Neural progenitor cell (in vitro differentiated cells): ENCODE results near the gene NR4A1. TPM values are rescaled to one million over a fixed set of nuclear protein-coding genes. Genes with fewer than 3 reads are reported as not detected.
A peak's percentile ranks its signal among the peaks of the same experiment; 100 is the strongest.

Experiments used
- DNase-seq: peaks from one replicate; pipeline ENCODE4 v3.0.0-alpha.2; 2016; ENCODE audit warnings: low spot score
- H2AFZ ChIP-seq: fragments of 200-600 bp; sonication (generic); replicated peaks from 2 replicates; pipeline ENCODE4 v1.6.1; 2016; ENCODE audit warnings: antibody characterized with exemption
- H3F3A ChIP-seq: fragments of 200-600 bp; sonication (generic); 2 replicates; pipeline ENCODE4 v1.6.1; 2016; ENCODE audit warnings: antibody characterized with exemption, low read depth
- H3K27ac ChIP-seq: fragments of 200-600 bp; sonication (generic); 2 replicates; pipeline ENCODE4 v1.5.1; 2016; ENCODE audit warnings: mild to moderate bottlenecking
- H3K27me3 ChIP-seq: fragments of 200-600 bp; sonication (generic); 2 replicates; pipeline ENCODE4 v1.6.1; 2016; ENCODE audit warnings: mild to moderate bottlenecking, moderate library complexity
- H3K36me3 ChIP-seq: fragments of 200-600 bp; sonication (generic); 2 replicates; pipeline ENCODE4 v1.5.1; 2016
- H3K4me1 ChIP-seq: fragments of 200-600 bp; sonication (generic); 2 replicates; pipeline ENCODE4 v1.6.1; 2016; ENCODE audit warnings: mixed run types
- H3K4me2 ChIP-seq: fragments of 200-600 bp; sonication (generic); 2 replicates; pipeline ENCODE4 v1.6.1; 2016
- H3K4me3 ChIP-seq: fragments of 200-600 bp; sonication (generic); 2 replicates; pipeline ENCODE4 v1.5.1; 2016
- H3K79me2 ChIP-seq: fragments of 200-600 bp; sonication (generic); 2 replicates; pipeline ENCODE4 v1.6.1; 2016; ENCODE audit warnings: low read depth
- H3K9ac ChIP-seq: fragments of 200-600 bp; sonication (generic); 2 replicates; pipeline ENCODE4 v1.6.1; 2016
- H3K9me3 ChIP-seq: fragments of 200-600 bp; sonication (generic); 2 replicates; pipeline ENCODE4 v1.5.1; 2016; ENCODE audit warnings: low read depth
- H4K20me1 ChIP-seq: fragments of 200-600 bp; sonication (generic); 2 replicates; pipeline ENCODE4 v1.6.1; 2016; ENCODE audit warnings: low read depth
- H3K27ac Mint-ChIP-seq: 3 replicates; pipeline ENCODE4 v1.8.0; 2021; ENCODE audit warnings: mixed read lengths
- H3K27me3 Mint-ChIP-seq: 2 replicates; pipeline ENCODE4 v1.8.0; 2022; ENCODE audit warnings: low read depth, mild to moderate bottlenecking, inconsistent platforms, moderate library complexity, mixed read lengths; ENCODE audit not compliant: insufficient read depth
- H3K36me3 Mint-ChIP-seq: 3 replicates; pipeline ENCODE4 v1.8.0; 2021; ENCODE audit warnings: mixed read lengths
- H3K4me1 Mint-ChIP-seq: 3 replicates; pipeline ENCODE4 v1.8.0; 2021; ENCODE audit warnings: mixed read lengths
- H3K4me3 Mint-ChIP-seq: 3 replicates; pipeline ENCODE4 v1.8.0; 2021; ENCODE audit warnings: mild to moderate bottlenecking, moderate library complexity, mixed read lengths
- H3K9me3 Mint-ChIP-seq: 3 replicates; pipeline ENCODE4 v1.8.0; 2020; ENCODE audit warnings: mixed read lengths
- EZH2 ChIP-seq: fragments of 200-600 bp; sonication (generic); IDR thresholded peaks from 2 replicates; pipeline ENCODE4 v1.6.1; 2017; ENCODE audit warnings: antibody characterized with exemption, mild to moderate bottlenecking, moderate library complexity
- EZH2phosphoT487 ChIP-seq: fragments of 200-600 bp; sonication (generic); IDR thresholded peaks from 2 replicates; pipeline ENCODE4 v1.6.1; 2017; ENCODE audit warnings: antibody characterized with exemption
- total RNA-seq: library from RNA; depleted of rRNA; stranded (reverse); fragments of >200 nt; gene quantifications from 2 replicates; pipeline ENCODE4 v1.2.3, GENCODE V29; 2015; ENCODE audit warnings: low replicate concordance
- TF ChIP-seq, protein P1 (sequence below): fragments of 200-600 bp; sonication (generic); IDR thresholded peaks from 2 replicates; pipeline ENCODE4 v1.5.1; 2017; ENCODE audit warnings: antibody characterized with exemption, mild to moderate bottlenecking

Gene NR4A1
- total RNA-seq, 1 donor from 2014 or later, result 8.2 TPM

DNA sequence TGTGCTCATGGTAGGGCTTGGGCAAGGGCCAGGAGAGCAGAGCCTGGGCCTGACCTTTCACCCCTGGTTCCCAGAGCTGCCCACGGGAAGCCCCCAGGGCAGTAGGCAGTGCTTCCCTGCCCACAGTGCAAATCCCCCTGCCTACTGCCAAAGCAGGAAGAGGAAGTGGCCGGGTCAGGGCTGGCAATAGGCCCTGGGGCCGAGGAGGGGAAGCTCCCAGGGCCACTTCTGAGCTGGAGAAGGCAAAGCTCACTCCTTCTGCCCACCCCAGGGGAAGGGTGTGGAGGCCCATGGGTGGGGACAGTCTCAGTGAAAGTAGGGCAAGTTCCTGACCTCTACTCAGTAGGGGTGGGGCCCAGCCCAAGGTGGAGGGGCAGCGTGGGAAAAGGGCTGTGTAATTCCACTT, 5.4 kb upstream of the NR4A1 start:
- no peak overlapping the region for H3K27ac ChIP-seq
- peaks cover 11% of the 10 kb centered on the region for H4K20me1 ChIP-seq
- no peak overlapping the region for H2AFZ ChIP-seq
- TF ChIP-seq, protein P1, sequence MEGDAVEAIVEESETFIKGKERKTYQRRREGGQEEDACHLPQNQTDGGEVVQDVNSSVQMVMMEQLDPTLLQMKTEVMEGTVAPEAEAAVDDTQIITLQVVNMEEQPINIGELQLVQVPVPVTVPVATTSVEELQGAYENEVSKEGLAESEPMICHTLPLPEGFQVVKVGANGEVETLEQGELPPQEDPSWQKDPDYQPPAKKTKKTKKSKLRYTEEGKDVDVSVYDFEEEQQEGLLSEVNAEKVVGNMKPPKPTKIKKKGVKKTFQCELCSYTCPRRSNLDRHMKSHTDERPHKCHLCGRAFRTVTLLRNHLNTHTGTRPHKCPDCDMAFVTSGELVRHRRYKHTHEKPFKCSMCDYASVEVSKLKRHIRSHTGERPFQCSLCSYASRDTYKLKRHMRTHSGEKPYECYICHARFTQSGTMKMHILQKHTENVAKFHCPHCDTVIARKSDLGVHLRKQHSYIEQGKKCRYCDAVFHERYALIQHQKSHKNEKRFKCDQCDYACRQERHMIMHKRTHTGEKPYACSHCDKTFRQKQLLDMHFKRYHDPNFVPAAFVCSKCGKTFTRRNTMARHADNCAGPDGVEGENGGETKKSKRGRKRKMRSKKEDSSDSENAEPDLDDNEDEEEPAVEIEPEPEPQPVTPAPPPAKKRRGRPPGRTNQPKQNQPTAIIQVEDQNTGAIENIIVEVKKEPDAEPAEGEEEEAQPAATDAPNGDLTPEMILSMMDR, result no peak
- no peak for TF ChIP-seq EZH2
- no peak for TF ChIP-seq EZH2phosphoT487
- H3K36me3 ChIP-seq, result no peaks in the 10 kb centered on the region
- Mint-ChIP-seq H3K27ac (no peak overlapping the region), H3K36me3 (peaks cover 12% of the 10 kb centered on the region), H3K4me3 (no peak overlapping the region), H3K9me3 (no peaks in the 10 kb centered on the region), H3K27me3 (peaks cover 15% of the 10 kb centered on the region), H3K4me1 (peaks cover 14% of the 10 kb centered on the region)
- H3K79me2 ChIP-seq, result no peaks in the 10 kb centered on the region
- no peak overlapping the region for H3K4me3 ChIP-seq
- H3F3A ChIP-seq, result peaks cover 8% of the 10 kb centered on the region
- no peak overlapping the region for H3K4me2 ChIP-seq
- no peak for DNase-seq
- peaks cover 5% of the 10 kb centered on the region for H3K4me1 ChIP-seq
- H3K9me3 ChIP-seq, result no peaks in the 10 kb centered on the region
- peaks cover 29% of the 10 kb centered on the region for H3K27me3 ChIP-seq
- H3K9ac ChIP-seq, result no peak overlapping the region

DNA sequence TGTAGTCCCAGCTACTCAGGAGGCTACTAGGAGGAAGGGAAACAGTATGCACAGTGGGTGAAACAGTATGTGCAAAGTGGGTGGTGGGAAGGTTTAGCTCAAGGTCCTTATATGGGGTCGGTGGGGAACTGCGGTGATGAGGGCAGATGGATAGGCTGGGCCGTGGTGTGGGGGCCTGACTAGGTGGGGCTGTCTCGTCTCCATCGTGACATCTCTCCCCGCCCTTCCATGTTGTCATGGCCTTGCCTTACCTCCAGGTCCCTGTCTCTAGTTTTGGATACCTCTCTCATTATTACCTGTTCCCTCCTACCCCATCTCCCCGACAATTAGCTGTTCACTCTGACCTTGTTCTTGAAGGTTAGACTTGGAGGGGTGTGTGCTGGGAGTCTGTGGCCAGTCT, 4.4 kb upstream of the NR4A1 start:
- no peak for TF ChIP-seq EZH2phosphoT487
- no peak for TF ChIP-seq EZH2
- TF ChIP-seq, protein P1, result no peak
- H3K9ac ChIP-seq, result no peak overlapping the region
- Mint-ChIP-seq H3K27me3 (peaks cover 15% of the 10 kb centered on the region), H3K36me3 (peaks cover 12% of the 10 kb centered on the region), H3K27ac (no peak overlapping the region), H3K4me1 (peaks cover 20% of the 10 kb centered on the region), H3K4me3 (no peak overlapping the region), H3K9me3 (no peaks in the 10 kb centered on the region)
- H3K4me1 ChIP-seq, result peaks cover 8% of the 10 kb centered on the region
- H3K27me3 ChIP-seq, result peaks cover 39% of the 10 kb centered on the region
- H3K79me2 ChIP-seq, result no peaks in the 10 kb centered on the region
- H3K4me3 ChIP-seq, result no peak overlapping the region
- no peaks in the 10 kb centered on the region for H3K9me3 ChIP-seq
- H4K20me1 ChIP-seq, result peaks cover 6% of the 10 kb centered on the region
- H3K36me3 ChIP-seq, result no peaks in the 10 kb centered on the region
- H2AFZ ChIP-seq, result no peak overlapping the region
- peaks cover 15% of the 10 kb centered on the region for H3F3A ChIP-seq
- no peak overlapping the region for H3K4me2 ChIP-seq
- DNase-seq, result no peak
- H3K27ac ChIP-seq, result no peak overlapping the region

DNA sequence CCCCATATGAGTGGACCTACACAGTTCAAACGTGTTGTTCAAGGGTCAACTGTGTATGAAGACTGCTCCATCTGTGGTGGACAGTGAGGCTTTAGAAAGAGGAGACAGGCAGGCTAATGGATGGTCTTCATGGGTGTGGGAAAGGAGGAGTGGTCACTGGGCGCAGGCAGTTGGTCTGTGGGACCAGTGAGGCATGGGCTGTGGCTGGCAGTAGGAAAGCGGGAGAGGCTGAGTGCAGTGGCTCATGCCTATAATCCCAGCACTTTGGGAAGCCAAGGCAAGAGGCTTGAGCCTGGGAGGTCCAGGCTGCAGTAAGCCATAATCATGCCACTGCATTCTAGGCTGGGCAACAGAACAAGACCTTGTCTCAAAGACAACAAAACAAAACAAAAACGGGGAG, 2.0 kb upstream of the NR4A1 start:
- Mint-ChIP-seq H3K4me3 (peak overlapping the region; percentile 67), H3K9me3 (no peaks in the 10 kb centered on the region), H3K27me3 (peaks cover 20% of the 10 kb centered on the region), H3K27ac (no peak overlapping the region), H3K36me3 (peaks cover 8% of the 10 kb centered on the region), H3K4me1 (peaks cover 23% of the 10 kb centered on the region)
- H3K4me3 ChIP-seq, result no peak overlapping the region
- H4K20me1 ChIP-seq, result peaks cover 15% of the 10 kb centered on the region
- H3K4me2 ChIP-seq, result no peak overlapping the region
- TF ChIP-seq EZH2phosphoT487, result no peak
- TF ChIP-seq EZH2, result no peak
- TF ChIP-seq, protein P1, result no peak
- H2AFZ ChIP-seq, result no peak overlapping the region
- H3K9me3 ChIP-seq, result no peaks in the 10 kb centered on the region
- peaks cover 49% of the 10 kb centered on the region for H3K27me3 ChIP-seq
- DNase-seq, result no peak
- no peaks in the 10 kb centered on the region for H3K79me2 ChIP-seq
- H3K9ac ChIP-seq, result no peak overlapping the region
- peaks cover 20% of the 10 kb centered on the region for H3F3A ChIP-seq
- no peak overlapping the region for H3K27ac ChIP-seq
- no peaks in the 10 kb centered on the region for H3K36me3 ChIP-seq
- H3K4me1 ChIP-seq, result peaks cover 14% of the 10 kb centered on the region
